NCI-H69 (cell line): ENCODE results near the gene COPE.
"Not testable (repeated sequence)": the region's sequence is repeated elsewhere in the genome, so short reads cannot be mapped to it uniquely, and the experiment has no call there.

Source experiments
- DNase-seq: peaks from one replicate; lab custom pipeline; 2025; lab: John Stamatoyannopoulos, UW

COPE gene

GRCh38 chr19:18940769-18941627, 21.8 kb upstream of the COPE start, which contains the start of gene HOMER3:
Gene HOMER3 (minus strand): TSS chr19:18941217. CDS start chr19:18938982, 2,235 bp downstream.
- peak; percentile 80 for DNase-seq

- no peak for DNase-seq
Measured at GRCh38 chr19:18939922-18940768, 21.0 kb upstream of the COPE start.

GRCh38 chr19:18939163-18939562, 20.0 kb upstream of the COPE start:
- no peak for DNase-seq

GRCh38 chr19:18933297-18933696, 14.1 kb upstream of the COPE start:
- no peak for DNase-seq

- DNase-seq = peak; percentile 86
Measured at GRCh38 chr19:18932216-18932841, 13.1 kb upstream of the COPE start.

GRCh38 chr19:18931316-18932162, 12.4 kb upstream of the COPE start:
- DNase-seq = no peak

- no peak for DNase-seq
Measured at GRCh38 chr19:18929311-18929710, 10.1 kb upstream of the COPE start.

GRCh38 chr19:18928018-18928805, 9.0 kb upstream of the COPE start:
- DNase-seq = no peak

- no peak for DNase-seq
Measured at GRCh38 chr19:18924684-18925213, 5.6 kb upstream of the COPE start.

- no peak for DNase-seq
Measured at GRCh38 chr19:18922228-18922985, 3.2 kb upstream of the COPE start.

- no peak for DNase-seq
Measured at GRCh38 chr19:18921593-18921992, 2.4 kb upstream of the COPE start.

GRCh38 chr19:18920400-18920799, 1.2 kb upstream of the COPE start:
- DNase-seq = no peak

- DNase-seq = no peak
Measured at GRCh38 chr19:18919900-18920214, 670 bp upstream of the COPE start.

GRCh38 chr19:18917593-18917992, 1.6 kb downstream of the COPE start:
- not testable (repeated sequence) for DNase-seq

GRCh38 chr19:18915639-18916038, 3.5 kb downstream of the COPE start:
- peak; percentile 62 for DNase-seq

- DNase-seq = no peak
Measured at GRCh38 chr19:18913466-18913865, 5.7 kb downstream of the COPE start.

- DNase-seq = no peak
Measured at GRCh38 chr19:18912933-18913332, 6.3 kb downstream of the COPE start.

GRCh38 chr19:18910801-18911436, 8.3 kb downstream of the COPE start:
- no peak for DNase-seq

GRCh38 chr19:18910010-18910409, 9.2 kb downstream of the COPE start:
- no peak for DNase-seq
